NCI-H510A treated with DMSO at 0.1 percent for 48 hours (cell line): ENCODE results near the gene TAS2R30.
"Not testable (repeated sequence)": the region's sequence is repeated elsewhere in the genome, so short reads cannot be mapped to it uniquely, and the experiment has no call there.

ENCODE experiments used
- DNase-seq: peaks from one replicate; lab custom pipeline; 2025; lab: John Stamatoyannopoulos, UW

Gene TAS2R30

DNA sequence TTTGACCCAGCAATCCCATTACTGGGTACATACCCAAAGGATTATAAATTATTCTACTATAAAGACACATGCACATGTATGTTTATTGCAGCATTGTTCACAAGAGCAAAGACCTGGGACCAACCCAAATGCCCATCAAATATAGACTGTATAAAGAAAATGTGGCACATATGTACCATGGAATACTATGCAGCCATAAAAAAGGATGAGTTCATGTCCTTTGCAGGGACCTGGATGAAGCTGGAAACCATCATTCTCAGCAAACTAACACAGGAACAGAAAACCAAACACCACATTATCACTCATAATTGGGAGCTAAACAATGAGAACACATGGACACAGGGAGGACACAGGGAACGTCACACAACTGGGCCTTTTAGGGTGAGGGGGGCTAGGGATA lies 20.3 kb downstream of the TAS2R30 start:
- not testable (repeated sequence) for DNase-seq

DNA sequence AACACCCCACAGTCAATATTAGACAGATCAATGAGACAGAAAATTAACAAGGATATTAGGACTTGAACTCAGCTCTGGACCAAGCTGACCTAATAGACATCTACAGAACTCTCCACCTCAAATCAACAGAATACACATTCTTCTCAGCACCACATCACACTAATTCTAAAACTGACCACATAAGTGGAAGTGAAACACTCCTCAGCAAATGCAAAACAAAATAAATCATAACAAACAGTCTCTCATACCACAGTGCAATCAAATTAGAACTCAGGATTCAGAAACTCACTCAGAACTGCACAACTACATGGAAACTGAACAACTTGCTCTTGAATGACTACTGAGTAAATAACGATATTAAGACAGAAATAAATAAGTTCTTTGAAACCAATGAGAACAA lies 23.2 kb downstream of the TAS2R30 start:
- not testable (repeated sequence) for DNase-seq

DNA sequence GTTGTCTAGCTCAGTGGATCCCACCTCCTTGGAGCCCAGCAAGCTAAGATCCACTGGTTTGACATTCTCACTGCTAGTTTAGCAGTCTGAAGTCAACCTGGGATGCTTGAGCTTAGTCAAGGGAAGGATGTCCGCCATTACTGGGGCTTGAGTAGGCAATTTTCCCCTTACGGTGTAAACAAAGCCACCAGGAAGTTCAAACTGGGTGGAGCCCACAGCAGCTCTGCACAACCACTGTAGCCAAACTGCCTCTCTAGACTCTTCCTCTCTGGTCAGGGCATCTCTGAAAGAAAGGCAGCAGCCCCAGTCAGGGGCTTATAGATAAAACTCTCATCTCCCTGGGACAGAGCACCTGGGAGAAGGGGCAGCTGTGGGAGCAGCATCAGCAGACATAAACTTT lies 25.6 kb downstream of the TAS2R30 start:
- DNase-seq: no peak

DNA sequence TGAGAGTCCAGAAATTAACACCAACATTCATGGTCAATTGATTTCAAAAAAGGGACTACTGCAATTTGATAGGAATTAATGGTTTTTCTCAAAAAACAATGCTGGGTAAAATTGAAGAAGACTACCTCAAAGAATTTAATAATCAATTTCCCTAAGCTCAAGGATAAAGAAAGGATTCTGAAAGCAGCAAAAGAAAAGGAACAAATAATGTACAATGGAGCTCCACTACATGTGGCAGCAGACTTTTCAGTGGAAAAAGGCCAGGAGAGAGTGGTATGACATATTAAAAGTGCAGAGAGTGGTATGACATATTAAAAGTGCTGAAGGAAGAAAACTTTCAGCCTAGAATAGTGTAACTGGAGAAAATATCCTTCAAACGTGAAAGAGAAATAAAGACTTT lies 26.7 kb downstream of the TAS2R30 start:
- no peak for DNase-seq

DNA sequence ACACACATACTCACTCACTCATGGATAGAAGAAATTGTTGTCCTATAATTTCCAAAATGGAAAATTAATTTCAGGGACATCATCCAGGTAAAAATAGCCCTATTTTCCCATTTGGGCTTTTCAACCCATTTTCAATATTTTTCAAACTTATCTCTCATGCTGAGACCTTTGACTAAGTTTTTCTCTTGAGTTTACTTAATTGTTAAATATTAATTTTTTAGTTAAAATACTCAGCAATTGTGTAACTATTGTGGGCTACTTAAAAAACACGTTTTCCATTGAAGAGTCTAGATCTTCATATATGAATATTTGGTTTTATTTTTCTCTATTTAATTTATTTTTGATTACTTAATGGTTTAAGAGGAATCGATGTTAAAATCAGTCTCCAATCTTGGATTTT lies 28.2 kb downstream of the TAS2R30 start:
- no peak for DNase-seq

DNA sequence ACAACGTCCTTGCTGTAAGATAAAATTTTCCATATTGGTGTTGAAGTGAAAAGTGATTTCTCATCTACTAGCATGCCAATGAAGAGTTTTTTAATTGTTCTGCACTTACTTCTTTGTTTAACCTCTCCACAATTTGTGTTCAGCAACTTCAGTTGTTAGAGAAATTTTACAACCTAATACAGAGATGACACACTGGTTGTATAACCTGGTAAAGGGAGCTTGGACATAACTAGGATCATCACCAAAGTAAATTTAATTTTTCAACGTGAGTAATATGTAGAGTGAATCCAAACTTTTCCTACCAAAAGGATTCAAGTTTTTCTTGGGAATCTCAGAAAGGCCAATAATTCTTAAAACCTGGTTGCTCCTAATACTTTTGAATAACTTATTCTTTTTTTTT lies 28.9 kb downstream of the TAS2R30 start:
- no peak for DNase-seq

DNA sequence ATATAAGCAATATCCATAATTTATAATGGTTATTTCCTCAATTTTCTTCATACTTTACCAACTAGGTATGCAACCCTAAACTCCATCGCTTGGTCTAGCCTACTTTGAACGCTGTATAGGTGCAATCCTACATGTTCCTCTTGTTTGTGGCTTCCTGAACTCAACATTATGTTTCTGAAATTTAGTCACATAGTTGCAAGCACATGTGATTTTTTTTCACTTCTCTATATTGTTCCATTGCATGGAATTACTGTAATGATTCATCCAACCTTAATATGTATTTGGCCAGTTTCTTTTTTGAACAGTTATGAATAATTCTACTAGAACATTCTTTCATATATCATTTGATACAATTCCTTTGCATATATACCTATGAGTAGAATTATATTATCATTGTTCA lies 39.5 kb downstream of the TAS2R30 start:
- DNase-seq: not testable (repeated sequence)

DNA sequence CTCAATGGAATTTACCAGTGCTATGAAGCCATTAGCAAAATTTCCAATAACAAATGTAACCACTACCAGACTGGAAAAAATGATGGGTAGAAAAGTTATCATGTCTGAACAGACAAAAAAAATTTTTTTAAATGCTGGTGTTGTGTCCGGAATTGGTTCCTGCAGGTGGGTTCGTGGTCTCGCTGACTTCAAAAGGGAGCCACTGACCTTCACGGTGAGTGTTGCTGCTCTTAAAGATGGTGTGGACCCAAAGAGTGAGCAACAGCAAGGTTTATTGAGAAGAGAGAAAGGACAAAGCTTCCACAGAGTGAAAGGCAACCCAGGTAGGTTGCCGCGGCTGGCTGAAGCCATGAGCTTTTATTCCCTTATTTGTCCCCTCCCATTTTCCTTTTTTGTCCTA lies 42.3 kb downstream of the TAS2R30 start, which contains the start of gene TAS2R43:
Gene TAS2R43, minus strand, starts transcription at position 186 of the 400 bp plus-strand sequence. Its CDS starts 84 bp downstream, at position 102.
- no peak for DNase-seq

DNA sequence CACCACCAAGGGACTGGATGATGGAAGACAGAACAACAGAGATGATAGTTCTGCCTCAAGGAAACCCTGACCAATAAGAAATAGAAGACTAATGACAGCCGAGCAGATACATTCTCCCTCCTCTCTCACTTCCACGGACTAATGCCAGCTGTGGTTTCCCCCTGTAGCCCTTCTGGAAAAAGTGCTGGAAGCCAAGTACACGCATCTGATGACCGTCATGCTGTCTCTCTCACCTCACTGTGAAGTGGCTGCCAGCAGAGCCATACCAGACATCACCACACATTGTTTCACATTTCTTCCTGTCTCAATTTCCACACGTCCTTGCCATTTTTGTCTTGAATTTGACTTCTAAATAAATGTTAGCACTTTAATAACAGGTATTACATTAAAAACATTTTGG lies 45.2 kb downstream of the TAS2R30 start:
- no peak for DNase-seq

DNA sequence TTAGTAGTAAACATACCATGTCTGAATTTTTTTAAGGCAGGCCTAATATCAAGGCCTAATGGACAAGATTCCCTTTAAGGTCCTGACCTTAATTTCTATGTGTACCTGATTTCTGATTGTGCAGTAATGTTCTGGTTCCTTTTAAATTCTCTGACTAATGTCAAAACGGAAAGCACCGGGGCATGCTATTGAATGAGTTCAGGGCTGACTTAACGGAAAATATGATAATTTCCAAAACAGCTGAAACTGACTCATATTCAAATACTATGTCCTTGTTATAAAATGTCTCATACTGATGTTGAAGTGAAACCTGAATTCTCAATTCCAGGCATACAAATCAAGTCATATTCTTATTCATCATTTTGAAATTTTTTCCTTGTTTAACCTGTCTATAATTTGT lies 49.0 kb downstream of the TAS2R30 start:
- no peak for DNase-seq
